ENCODE results near the gene FCSK.
"Not testable (repeated sequence)": the region's sequence is repeated elsewhere in the genome, so short reads cannot be mapped to it uniquely, and the experiment has no call there.

DNA sequence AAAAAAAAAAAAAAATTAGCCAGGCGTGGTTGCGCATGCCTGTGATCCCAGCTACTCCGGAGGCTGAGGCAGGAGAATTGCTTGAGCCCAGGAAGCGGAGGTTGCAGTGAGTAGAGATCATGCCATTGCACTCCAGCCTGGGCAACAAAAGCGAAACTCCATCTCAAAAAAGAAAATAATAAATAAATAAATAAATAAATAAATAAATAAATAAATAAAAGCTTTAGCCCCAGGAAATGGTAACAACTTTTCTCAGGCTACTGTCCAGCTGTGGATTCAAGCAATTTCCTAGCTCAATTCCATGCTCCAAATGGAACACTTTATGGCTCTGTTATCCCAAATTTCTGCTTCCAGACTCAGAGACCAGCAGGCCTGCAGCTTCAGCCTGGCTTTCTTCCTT, 40.8 kb upstream of the FCSK start:
- TF ChIP-seq, protein P1, sequence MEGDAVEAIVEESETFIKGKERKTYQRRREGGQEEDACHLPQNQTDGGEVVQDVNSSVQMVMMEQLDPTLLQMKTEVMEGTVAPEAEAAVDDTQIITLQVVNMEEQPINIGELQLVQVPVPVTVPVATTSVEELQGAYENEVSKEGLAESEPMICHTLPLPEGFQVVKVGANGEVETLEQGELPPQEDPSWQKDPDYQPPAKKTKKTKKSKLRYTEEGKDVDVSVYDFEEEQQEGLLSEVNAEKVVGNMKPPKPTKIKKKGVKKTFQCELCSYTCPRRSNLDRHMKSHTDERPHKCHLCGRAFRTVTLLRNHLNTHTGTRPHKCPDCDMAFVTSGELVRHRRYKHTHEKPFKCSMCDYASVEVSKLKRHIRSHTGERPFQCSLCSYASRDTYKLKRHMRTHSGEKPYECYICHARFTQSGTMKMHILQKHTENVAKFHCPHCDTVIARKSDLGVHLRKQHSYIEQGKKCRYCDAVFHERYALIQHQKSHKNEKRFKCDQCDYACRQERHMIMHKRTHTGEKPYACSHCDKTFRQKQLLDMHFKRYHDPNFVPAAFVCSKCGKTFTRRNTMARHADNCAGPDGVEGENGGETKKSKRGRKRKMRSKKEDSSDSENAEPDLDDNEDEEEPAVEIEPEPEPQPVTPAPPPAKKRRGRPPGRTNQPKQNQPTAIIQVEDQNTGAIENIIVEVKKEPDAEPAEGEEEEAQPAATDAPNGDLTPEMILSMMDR (IDR thresholded peaks at IDR 0.05; ENCODE audit: control extremely low read depth in 1 of 3, insufficient read depth in 1 of 3, low read depth in 1 of 3, low read length in 3 of 3): not testable (repeated sequence)
- not testable (repeated sequence) for TF ChIP-seq SIN3A (conservative IDR thresholded peaks at IDR 0.05 in 1 of 2, IDR thresholded peaks at IDR 0.05 in 1 of 2; ENCODE audit: low read depth in 1 of 2, low read length in 2 of 2); RAD21 (IDR thresholded peaks at IDR 0.05 in 1 of 2, conservative IDR thresholded peaks at IDR 0.05 in 1 of 2; ENCODE audit: low read depth in 2 of 2, low read length in 2 of 2); TEAD4 (IDR thresholded peaks at IDR 0.05; ENCODE audit: low read depth, low read length); RNF2 (IDR thresholded peaks at IDR 0.05; ENCODE audit: borderline replicate concordance, low read depth, low read length, missing control alignments, poor library complexity, severe bottlenecking); POLR2A (IDR thresholded peaks at IDR 0.05; ENCODE audit: control extremely low read depth in 1 of 2, low read depth in 2 of 2, low read length in 2 of 2); BRCA1 (IDR thresholded peaks at IDR 0.05; ENCODE audit: low read depth, low read length); POLR2AphosphoS5 (IDR thresholded peaks at IDR 0.05; ENCODE audit: low read depth, low read length); EP300 (IDR thresholded peaks at IDR 0.05; ENCODE audit: borderline replicate concordance in 1 of 2, low read depth in 2 of 2, low read length in 2 of 2)
- TF ChIP-seq, protein P2, sequence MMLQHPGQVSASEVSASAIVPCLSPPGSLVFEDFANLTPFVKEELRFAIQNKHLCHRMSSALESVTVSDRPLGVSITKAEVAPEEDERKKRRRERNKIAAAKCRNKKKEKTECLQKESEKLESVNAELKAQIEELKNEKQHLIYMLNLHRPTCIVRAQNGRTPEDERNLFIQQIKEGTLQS (IDR thresholded peaks at IDR 0.05; ENCODE audit: insufficient read depth, low read depth, low read length): not testable (repeated sequence)
